ENCODE data around the gene THAP5. TPM values are rescaled to one million over a fixed set of nuclear protein-coding genes. Genes with fewer than 3 reads are reported as not detected.

THAP5 gene
- total RNA-seq, 1 donor from 2014 or later: 28.2 TPM

DNA sequence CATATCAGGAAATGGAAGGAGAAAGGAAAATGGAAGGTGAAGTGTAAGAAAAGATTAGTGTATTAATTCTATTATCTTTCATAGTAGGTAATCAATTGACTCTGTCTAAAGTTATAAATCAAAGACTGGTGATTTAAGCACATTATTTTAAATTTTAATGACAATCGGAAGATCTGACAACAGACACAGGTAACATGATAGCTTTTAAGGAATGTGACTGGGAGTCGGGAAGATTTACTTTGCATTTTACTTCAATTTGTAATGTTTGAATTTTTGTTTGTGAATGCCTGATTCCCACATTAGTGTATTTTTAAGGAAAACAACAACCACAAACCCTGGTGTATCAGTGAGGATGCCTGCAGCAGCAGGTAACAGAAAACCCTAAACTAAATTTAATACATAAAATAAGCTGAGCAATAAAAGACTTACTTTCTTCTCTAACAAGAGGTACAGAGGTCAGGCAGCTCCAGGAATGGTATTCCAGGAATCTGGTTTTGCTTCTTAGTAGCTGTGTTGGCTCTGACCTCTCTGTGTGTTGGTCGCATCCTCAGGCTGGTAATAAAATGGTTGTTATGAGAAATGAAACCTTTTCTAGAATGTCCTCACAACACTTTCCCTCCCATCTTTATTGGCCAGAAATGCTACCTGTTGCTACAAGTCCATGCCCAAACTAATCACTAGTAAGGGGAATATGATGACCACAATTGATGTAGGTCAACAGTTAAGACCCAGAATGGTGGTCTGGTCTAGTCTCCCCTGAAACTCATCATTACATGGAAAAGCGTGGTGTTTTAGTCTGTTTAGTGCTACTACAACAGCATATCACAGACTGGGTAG is 12.4 kb upstream of the THAP5 start:
- DNase-seq (ENCODE audit: low read depth, low spot score): no peak
- Mint-ChIP-seq H3K27ac (ENCODE audit: unreplicated experiment) (no peak overlapping the region), H3K4me3 (no peak overlapping the region)

DNA sequence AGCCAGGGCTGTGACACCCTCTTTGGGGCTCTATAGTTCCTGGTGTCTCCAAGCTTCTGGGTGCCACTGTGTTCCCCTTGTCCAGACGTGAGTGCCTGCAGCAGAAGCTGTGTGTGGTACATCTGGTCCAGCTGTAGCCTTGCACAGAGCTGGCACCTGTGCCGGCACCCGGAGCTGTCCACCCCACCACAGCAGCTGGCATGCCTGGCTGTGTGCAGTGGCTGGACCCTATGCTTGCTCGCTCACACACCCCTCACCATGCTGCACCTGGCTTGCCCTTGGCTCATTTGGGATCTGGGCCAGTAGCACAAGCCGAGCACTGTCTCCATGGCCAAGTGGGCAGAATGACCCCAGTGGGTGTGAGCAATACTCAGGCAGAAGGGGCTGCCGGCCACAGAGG is 10.8 kb upstream of the THAP5 start:
- peaks cover 4% of the 10 kb centered on the region for H3K9me3 Mint-ChIP-seq
- DNase-seq (ENCODE audit: low read depth, low spot score): no peak
- no peaks in the 10 kb centered on the region for H3K4me1 Mint-ChIP-seq
- H3K27ac Mint-ChIP-seq (ENCODE audit: unreplicated experiment): no peak overlapping the region
- TF ChIP-seq, protein P1, sequence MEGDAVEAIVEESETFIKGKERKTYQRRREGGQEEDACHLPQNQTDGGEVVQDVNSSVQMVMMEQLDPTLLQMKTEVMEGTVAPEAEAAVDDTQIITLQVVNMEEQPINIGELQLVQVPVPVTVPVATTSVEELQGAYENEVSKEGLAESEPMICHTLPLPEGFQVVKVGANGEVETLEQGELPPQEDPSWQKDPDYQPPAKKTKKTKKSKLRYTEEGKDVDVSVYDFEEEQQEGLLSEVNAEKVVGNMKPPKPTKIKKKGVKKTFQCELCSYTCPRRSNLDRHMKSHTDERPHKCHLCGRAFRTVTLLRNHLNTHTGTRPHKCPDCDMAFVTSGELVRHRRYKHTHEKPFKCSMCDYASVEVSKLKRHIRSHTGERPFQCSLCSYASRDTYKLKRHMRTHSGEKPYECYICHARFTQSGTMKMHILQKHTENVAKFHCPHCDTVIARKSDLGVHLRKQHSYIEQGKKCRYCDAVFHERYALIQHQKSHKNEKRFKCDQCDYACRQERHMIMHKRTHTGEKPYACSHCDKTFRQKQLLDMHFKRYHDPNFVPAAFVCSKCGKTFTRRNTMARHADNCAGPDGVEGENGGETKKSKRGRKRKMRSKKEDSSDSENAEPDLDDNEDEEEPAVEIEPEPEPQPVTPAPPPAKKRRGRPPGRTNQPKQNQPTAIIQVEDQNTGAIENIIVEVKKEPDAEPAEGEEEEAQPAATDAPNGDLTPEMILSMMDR (conservative IDR thresholded peaks at IDR 0.05): no peak
- no peaks in the 10 kb centered on the region for H3K27me3 Mint-ChIP-seq (ENCODE audit: low read depth)
- no peak overlapping the region for H3K4me3 Mint-ChIP-seq
- peaks cover 28% of the 10 kb centered on the region for H3K36me3 Mint-ChIP-seq (ENCODE audit: low read depth)

More for the DNA sequence above, 12.4 kb upstream of the THAP5 start:
- peaks cover 20% of the 10 kb centered on the region for H3K36me3 Mint-ChIP-seq (ENCODE audit: low read depth)
- TF ChIP-seq, protein P1 (conservative IDR thresholded peaks at IDR 0.05): no peak
- peaks cover 4% of the 10 kb centered on the region for H3K9me3 Mint-ChIP-seq
- H3K4me1 Mint-ChIP-seq: no peaks in the 10 kb centered on the region
- H3K27me3 Mint-ChIP-seq (ENCODE audit: low read depth): peaks cover 3% of the 10 kb centered on the region

DNA sequence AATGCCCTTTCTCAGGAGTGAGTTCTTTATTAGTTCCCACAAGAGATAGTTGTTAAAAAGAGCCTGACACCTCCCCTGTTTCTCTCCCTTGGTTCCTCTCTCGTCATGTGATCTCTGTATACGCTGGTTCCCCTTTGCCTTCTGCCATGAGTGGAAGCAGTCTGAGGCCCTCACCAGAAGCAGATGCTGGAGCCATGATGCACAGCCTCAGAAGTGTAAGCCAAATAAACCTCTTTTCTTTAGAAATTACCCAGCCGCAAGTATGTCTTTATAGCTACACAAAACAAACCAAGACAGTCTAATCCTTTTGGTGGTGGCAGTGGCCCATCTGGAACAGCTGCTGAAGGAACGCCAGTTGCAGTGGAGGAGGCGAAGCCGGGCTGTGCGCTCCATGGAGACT is 9.4 kb upstream of the THAP5 start:
- H3K36me3 Mint-ChIP-seq (ENCODE audit: low read depth): peaks cover 28% of the 10 kb centered on the region
- H3K4me1 Mint-ChIP-seq: no peaks in the 10 kb centered on the region
- no peak overlapping the region for H3K4me3 Mint-ChIP-seq
- H3K27me3 Mint-ChIP-seq (ENCODE audit: low read depth): no peaks in the 10 kb centered on the region
- no peak overlapping the region for H3K27ac Mint-ChIP-seq (ENCODE audit: unreplicated experiment)
- H3K9me3 Mint-ChIP-seq: peaks cover 4% of the 10 kb centered on the region
- no peak for DNase-seq (ENCODE audit: low read depth, low spot score)
- TF ChIP-seq, protein P1 (conservative IDR thresholded peaks at IDR 0.05): no peak

DNA sequence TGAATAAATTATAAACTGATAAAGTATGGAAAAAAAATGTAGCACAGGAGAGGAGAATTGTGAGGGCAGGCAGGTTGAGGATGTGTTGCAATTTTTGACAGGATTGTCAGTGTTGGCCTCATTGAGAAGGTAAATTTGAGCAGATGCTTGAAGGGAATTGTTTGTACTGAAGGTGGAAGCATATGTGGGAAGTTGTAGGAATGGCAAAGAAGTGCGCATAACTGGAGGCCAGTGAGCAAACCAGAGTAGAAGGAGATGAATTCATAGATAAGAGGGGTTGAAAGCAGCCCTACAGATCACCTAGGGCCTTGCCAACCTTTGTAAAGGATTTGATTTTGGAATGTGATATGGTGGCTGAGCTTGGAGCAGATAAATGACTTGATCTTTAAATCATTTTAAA is 6.6 kb upstream of the THAP5 start:
- Mint-ChIP-seq H3K36me3 (ENCODE audit: low read depth) (peaks cover 28% of the 10 kb centered on the region), H3K27ac (ENCODE audit: unreplicated experiment) (no peak overlapping the region), H3K4me3 (no peak overlapping the region), H3K27me3 (ENCODE audit: low read depth) (no peaks in the 10 kb centered on the region), H3K4me1 (peaks cover 8% of the 10 kb centered on the region), H3K9me3 (peaks cover 4% of the 10 kb centered on the region)
- no peak for DNase-seq (ENCODE audit: low read depth, low spot score)
- TF ChIP-seq, protein P1 (conservative IDR thresholded peaks at IDR 0.05): no peak

- DNase-seq (ENCODE audit: low read depth, low spot score): no peak
- TF ChIP-seq, protein P1 (conservative IDR thresholded peaks at IDR 0.05): no peak
- Mint-ChIP-seq H3K27me3 (ENCODE audit: low read depth) (no peaks in the 10 kb centered on the region), H3K4me3 (no peak overlapping the region), H3K4me1 (peaks cover 11% of the 10 kb centered on the region), H3K27ac (ENCODE audit: unreplicated experiment) (no peak overlapping the region), H3K9me3 (peaks cover 4% of the 10 kb centered on the region), H3K36me3 (ENCODE audit: low read depth) (peaks cover 28% of the 10 kb centered on the region)
Observed at GRCh38 chr7:108575156-108575555, 5.7 kb upstream of the THAP5 start.
